Renal cortical epithelial cell (primary cell): ENCODE data around the gene TAS1R1. TPM values are rescaled to one million over a fixed set of nuclear protein-coding genes. Genes with fewer than 3 reads are reported as not detected.
A peak's percentile ranks its signal among the peaks of the same experiment; 100 is the strongest.

Source experiments
- DNase-seq: peaks from one replicate; pipeline ENCODE4 v3.0.0-alpha.2; 2011; ENCODE audit warnings: low read depth
- total RNA-seq: library from RNA; depleted of rRNA; stranded (reverse); fragments of >200 nt; gene quantifications from 2 replicates; pipeline ENCODE4 v1.2.3, GENCODE V29; 2014

TAS1R1 gene
- total RNA-seq, 1 donor from 2014 or later = not detected

GRCh38 chr1:6572653-6573383 is 17.7 kb downstream of the TAS1R1 start:
- DNase-seq = no peak

GRCh38 chr1:6574025-6574620 is 19.0 kb downstream of the TAS1R1 start:
- no peak for DNase-seq

GRCh38 chr1:6574818-6575217 is 19.7 kb downstream of the TAS1R1 start:
- DNase-seq = no peak

GRCh38 chr1:6577831-6578525 is 22.9 kb downstream of the TAS1R1 start:
- no peak for DNase-seq

GRCh38 chr1:6578624-6579373 is 23.7 kb downstream of the TAS1R1 start:
- DNase-seq = no peak

- peak; percentile 91 for DNase-seq
These were observed 24.4 kb downstream of the TAS1R1 start, which contains the start of gene ZBTB48 for GRCh38 chr1:6579374-6580118. ZBTB48 (plus strand) TSS chr1:6579994; CDS start chr1:6580610, 616 bp downstream.

- no peak for DNase-seq
These were observed 25.0 kb downstream of the TAS1R1 start for GRCh38 chr1:6580119-6580592.

GRCh38 chr1:6580593-6581409 is 25.7 kb downstream of the TAS1R1 start:
- DNase-seq = no peak

- DNase-seq = no peak
These were observed 26.6 kb downstream of the TAS1R1 start for GRCh38 chr1:6581561-6582305.

- peak; percentile 38 for DNase-seq
These were observed 27.3 kb downstream of the TAS1R1 start for GRCh38 chr1:6582370-6582769.

GRCh38 chr1:6584126-6585080 is 29.3 kb downstream of the TAS1R1 start:
- DNase-seq = no peak

- DNase-seq = no peak
These were observed 30.1 kb downstream of the TAS1R1 start for GRCh38 chr1:6585081-6585722.

GRCh38 chr1:6585841-6586240 is 30.7 kb downstream of the TAS1R1 start:
- no peak for DNase-seq

GRCh38 chr1:6586404-6586816 is 31.3 kb downstream of the TAS1R1 start:
- DNase-seq = no peak

- DNase-seq = no peak
These were observed 32.3 kb downstream of the TAS1R1 start for GRCh38 chr1:6587261-6588005.

GRCh38 chr1:6588128-6588892 is 33.2 kb downstream of the TAS1R1 start:
- DNase-seq = no peak
